ENCODE data around the gene HOXD8. TPM values are rescaled to one million over a fixed set of nuclear protein-coding genes. Genes with fewer than 3 reads are reported as not detected.

Gene HOXD8
- total and polyA plus RNA-seq, 9 of the 15 experiments (the other 6 are each of a cell fraction or from before 2014, with no cell fraction given) = 0.04 to 0.15 TPM; not detected in 7

GRCh38 chr2:176140513-176141317 lies 11.2 kb downstream of the HOXD8 start:
- H3K9ac ChIP-seq (ENCODE audit: insufficient read depth in 1 of 2, low read depth in 2 of 2, low read length in 2 of 2) = peak overlapping the region; percentile 13 to 88; a peak in 3 of 4 replicates
- peak overlapping the region; percentile 92 for H2AFZ ChIP-seq (ENCODE audit: low read depth, low read length)
- peak; percentile 79 for FAIRE-seq
- H3K36me3 ChIP-seq (ENCODE audit: control insufficient read depth, insufficient read depth, low read length) = no peaks in the 10 kb centered on the region
- CTCF ChIA-PET (ENCODE audit: low intra/inter-chr PET ratio) = interaction anchor here (0.5 to 2.6 kb wide), 11 partner anchors 14 to 1618 kb away, joined by 3 to 40 read pairs (median 6); no protein-coding TSS in a partner anchor
- no peaks in the 10 kb centered on the region for H3K79me2 ChIP-seq (ENCODE audit: control insufficient read depth, insufficient read depth, low read length)
- intact Hi-C loops (cut with micrococcal nuclease) = loop anchor here (1.0 to 10.0 kb wide), 6 partner anchors 234 to 1614 kb away; no protein-coding TSS in a partner anchor
- in situ Hi-C loops (cut with MboI) = loop anchor here (5.0 to 25.0 kb wide), 3 partner anchors 317 to 1622 kb away; no protein-coding TSS in a partner anchor
- H3K4me1 ChIP-seq (replicated peaks in 1 of 2; ENCODE audit: control insufficient read depth in 2 of 2, insufficient read depth in 2 of 2, low read length in 2 of 2) = peaks cover 0 to 15% of the 10 kb centered on the region in 2 experiments; a peak in 2 of 5 replicates
- BruUV-seq (replicated peaks) = no TSS peak
- peak; percentile 86 to 95 (median 94) for DNase-seq (ENCODE audit: extremely low read depth in 1 of 4, low spot score in 3 of 4)
- 5% methylated on average over 46 of the region's 48 CpGs for WGBS (ENCODE audit: insufficient coverage, low coverage, missing lambda C conversion rate)
- H3K27ac ChIP-seq (ENCODE audit: extremely low read depth, low read depth, low read length) = no peak overlapping the region
- H3K9me1 ChIP-seq (ENCODE audit: control insufficient read depth, insufficient read depth, low read length) = no peaks in the 10 kb centered on the region
- peak; percentile 98 for ATAC-seq
- POLR2A ChIA-PET = interaction anchor here (0.6 to 1.9 kb wide), 4 partner anchors 8 to 314 kb away, joined by 3 to 7 read pairs (median 4); no protein-coding TSS in a partner anchor
- H3K27me3 ChIP-seq (ENCODE audit: control insufficient read depth in 2 of 2, insufficient read depth in 2 of 2, low read length in 2 of 2) = peaks cover 22 to 40% of the 10 kb centered on the region in 2 experiments; a peak in 4 of 5 replicates
- peak overlapping the region; percentile 73 for H3K4me2 ChIP-seq (ENCODE audit: insufficient read depth, low read length)
- H3K4me3 ChIP-seq = peak overlapping the region; percentile 51
- no peaks in the 10 kb centered on the region; the same call in 1 of the 2 replicates for H3K9me3 ChIP-seq (replicated peaks; ENCODE audit: control insufficient read depth, insufficient read depth, low read depth, low read length)
- no peaks in the 10 kb centered on the region; the same call in 1 of the 2 replicates for H4K20me1 ChIP-seq (replicated peaks; ENCODE audit: control insufficient read depth, insufficient read depth, low read length)
- TF ChIP-seq ARNT (IDR thresholded peaks at IDR 0.05) (no peak), SMARCE1 (IDR thresholded peaks at IDR 0.05) (peak; percentile 43)
- TF ChIP-seq, protein P1, sequence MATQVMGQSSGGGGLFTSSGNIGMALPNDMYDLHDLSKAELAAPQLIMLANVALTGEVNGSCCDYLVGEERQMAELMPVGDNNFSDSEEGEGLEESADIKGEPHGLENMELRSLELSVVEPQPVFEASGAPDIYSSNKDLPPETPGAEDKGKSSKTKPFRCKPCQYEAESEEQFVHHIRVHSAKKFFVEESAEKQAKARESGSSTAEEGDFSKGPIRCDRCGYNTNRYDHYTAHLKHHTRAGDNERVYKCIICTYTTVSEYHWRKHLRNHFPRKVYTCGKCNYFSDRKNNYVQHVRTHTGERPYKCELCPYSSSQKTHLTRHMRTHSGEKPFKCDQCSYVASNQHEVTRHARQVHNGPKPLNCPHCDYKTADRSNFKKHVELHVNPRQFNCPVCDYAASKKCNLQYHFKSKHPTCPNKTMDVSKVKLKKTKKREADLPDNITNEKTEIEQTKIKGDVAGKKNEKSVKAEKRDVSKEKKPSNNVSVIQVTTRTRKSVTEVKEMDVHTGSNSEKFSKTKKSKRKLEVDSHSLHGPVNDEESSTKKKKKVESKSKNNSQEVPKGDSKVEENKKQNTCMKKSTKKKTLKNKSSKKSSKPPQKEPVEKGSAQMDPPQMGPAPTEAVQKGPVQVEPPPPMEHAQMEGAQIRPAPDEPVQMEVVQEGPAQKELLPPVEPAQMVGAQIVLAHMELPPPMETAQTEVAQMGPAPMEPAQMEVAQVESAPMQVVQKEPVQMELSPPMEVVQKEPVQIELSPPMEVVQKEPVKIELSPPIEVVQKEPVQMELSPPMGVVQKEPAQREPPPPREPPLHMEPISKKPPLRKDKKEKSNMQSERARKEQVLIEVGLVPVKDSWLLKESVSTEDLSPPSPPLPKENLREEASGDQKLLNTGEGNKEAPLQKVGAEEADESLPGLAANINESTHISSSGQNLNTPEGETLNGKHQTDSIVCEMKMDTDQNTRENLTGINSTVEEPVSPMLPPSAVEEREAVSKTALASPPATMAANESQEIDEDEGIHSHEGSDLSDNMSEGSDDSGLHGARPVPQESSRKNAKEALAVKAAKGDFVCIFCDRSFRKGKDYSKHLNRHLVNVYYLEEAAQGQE (IDR thresholded peaks at IDR 0.05; ENCODE audit: borderline replicate concordance) = peak; percentile 91
- TF ChIP-seq, protein P1 (CRISPR knock-in tag; IDR thresholded peaks at IDR 0.05; ENCODE audit: low read depth) = no peak
- TF ChIP-seq, protein P2, sequence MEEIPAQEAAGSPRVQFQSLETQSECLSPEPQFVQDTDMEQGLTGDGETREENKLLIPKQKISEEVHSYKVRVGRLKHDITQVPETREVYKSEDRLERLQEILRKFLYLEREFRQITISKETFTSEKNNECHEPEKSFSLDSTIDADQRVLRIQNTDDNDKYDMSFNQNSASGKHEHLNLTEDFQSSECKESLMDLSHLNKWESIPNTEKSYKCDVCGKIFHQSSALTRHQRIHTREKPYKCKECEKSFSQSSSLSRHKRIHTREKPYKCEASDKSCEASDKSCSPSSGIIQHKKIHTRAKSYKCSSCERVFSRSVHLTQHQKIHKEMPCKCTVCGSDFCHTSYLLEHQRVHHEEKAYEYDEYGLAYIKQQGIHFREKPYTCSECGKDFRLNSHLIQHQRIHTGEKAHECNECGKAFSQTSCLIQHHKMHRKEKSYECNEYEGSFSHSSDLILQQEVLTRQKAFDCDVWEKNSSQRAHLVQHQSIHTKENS (CRISPR knock-in tag; IDR thresholded peaks at IDR 0.05) = no peak
- TF ChIP-seq, protein P3, sequence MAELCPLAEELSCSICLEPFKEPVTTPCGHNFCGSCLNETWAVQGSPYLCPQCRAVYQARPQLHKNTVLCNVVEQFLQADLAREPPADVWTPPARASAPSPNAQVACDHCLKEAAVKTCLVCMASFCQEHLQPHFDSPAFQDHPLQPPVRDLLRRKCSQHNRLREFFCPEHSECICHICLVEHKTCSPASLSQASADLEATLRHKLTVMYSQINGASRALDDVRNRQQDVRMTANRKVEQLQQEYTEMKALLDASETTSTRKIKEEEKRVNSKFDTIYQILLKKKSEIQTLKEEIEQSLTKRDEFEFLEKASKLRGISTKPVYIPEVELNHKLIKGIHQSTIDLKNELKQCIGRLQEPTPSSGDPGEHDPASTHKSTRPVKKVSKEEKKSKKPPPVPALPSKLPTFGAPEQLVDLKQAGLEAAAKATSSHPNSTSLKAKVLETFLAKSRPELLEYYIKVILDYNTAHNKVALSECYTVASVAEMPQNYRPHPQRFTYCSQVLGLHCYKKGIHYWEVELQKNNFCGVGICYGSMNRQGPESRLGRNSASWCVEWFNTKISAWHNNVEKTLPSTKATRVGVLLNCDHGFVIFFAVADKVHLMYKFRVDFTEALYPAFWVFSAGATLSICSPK (IDR thresholded peaks at IDR 0.05; ENCODE audit: borderline replicate concordance) = no peak
- TF ChIP-seq, protein P4, sequence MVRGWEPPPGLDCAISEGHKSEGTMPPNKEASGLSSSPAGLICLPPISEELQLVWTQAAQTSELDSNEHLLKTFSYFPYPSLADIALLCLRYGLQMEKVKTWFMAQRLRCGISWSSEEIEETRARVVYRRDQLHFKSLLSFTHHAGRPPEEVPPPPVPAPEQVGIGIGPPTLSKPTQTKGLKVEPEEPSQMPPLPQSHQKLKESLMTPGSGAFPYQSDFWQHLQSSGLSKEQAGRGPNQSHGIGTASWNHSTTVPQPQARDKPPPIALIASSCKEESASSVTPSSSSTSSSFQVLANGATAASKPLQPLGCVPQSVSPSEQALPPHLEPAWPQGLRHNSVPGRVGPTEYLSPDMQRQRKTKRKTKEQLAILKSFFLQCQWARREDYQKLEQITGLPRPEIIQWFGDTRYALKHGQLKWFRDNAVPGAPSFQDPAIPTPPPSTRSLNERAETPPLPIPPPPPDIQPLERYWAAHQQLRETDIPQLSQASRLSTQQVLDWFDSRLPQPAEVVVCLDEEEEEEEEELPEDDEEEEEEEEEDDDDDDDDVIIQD (CRISPR knock-in tag; IDR thresholded peaks at IDR 0.05) = no peak; the same call in 1 of the 2 replicates

Measured in K562 (cell line).